Activated effector memory CD4-positive, alpha-beta T cell treated with Interleukin-2 at 50 U/mL for 16 hours (primary cell): ENCODE measurements around the gene NAA60.
"Not testable (repeated sequence)": the region's sequence is repeated elsewhere in the genome, so short reads cannot be mapped to it uniquely, and the experiment has no call there.

Source experiments
- DNase-seq: peaks from one replicate; pipeline ENCODE4 v3.0.0-alpha.2; 2020

Gene NAA60

DNA sequence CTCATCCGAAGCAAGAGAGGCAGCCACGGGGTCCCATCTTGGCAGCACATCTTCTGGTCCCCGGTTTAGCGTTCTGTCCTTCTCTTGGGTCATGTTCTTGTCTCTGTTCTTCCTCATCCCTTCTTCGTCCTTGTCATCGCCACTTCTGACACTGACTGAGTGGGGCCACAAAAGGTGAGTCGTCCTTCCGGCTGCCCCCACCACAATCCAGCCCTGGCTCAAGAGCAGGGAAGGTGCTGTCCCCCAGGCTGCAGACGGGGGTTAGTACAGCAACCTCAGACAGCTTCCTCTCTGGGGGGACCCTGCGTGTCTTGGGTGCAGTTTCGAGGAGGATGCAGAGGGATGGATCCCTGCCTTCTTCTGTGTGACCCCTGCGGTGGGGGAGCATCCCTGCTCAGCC is 21.8 kb downstream of the NAA60 start:
- DNase-seq: no peak

GRCh38 chr16:3465911-3466584 is 22.6 kb downstream of the NAA60 start:
- DNase-seq: no peak

GRCh38 chr16:3467182-3467581 is 23.7 kb downstream of the NAA60 start:
- DNase-seq: no peak

DNA sequence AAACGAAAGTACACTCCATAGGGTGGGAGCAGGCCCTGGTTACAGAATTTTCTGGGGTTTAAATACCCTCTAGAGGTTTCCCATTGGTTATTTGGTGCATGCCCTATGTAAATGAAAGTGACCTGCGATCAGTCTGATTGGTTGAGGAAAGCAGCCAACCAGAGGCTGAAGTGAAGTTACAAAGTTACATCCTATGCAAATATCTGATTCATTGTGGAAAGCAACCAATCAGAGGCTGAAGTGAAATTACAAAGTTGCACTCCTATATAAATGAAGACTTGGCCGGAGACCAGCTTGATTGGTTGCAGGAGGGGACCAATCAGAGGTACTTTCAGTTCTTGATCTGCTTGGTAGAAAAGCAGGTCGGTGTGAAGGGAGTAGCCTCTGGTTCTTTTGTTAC is 24.4 kb downstream of the NAA60 start:
- no peak for DNase-seq

- no peak for DNase-seq
Observed at GRCh38 chr16:3468501-3468900, 25.0 kb downstream of the NAA60 start.

DNA sequence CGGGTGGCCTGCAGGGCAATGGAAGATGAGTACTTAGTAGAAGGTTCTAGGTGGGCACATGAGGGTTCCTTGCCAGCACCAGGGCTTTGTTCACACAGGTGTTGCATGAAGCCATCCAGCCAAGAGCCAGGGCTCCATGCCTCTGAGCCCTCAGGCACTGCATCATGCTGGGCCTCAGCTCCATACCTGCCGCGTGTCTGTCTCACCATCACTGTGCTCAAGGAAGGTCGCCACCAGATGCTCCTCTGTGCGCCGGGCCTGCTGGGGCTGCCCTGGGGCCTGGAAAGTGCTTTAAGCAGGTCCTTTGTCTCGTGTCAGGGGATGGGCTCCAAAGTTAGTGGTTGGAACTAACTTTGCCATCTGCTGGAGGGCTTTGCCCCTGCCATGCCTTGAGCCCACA is 26.3 kb downstream of the NAA60 start:
- DNase-seq: no peak

DNA sequence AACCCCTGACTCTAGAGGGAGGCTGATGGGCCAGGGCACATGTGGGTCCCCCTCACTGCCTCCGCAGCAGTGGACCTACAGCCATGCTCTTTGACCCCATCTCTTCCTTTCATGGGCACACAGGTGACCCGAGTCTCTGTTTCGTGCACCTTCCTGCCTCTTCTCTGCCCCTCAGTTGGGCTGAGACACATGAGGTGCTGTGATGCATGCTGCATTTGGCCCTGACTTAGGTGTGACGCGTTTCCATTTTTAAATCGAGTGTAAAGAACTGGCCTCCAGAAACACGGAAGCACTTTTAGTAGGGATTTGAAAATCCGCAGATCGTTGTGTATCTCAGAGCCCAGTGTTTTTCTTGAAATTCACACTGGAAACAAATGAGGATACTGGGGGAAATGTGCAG is 27.2 kb downstream of the NAA60 start:
- no peak for DNase-seq

GRCh38 chr16:3471518-3472176 is 28.2 kb downstream of the NAA60 start:
- DNase-seq: no peak

- DNase-seq: no peak
Observed at GRCh38 chr16:3472878-3473595, 29.6 kb downstream of the NAA60 start.

GRCh38 chr16:3473596-3473943 is 30.1 kb downstream of the NAA60 start:
- not testable (repeated sequence) for DNase-seq

DNA sequence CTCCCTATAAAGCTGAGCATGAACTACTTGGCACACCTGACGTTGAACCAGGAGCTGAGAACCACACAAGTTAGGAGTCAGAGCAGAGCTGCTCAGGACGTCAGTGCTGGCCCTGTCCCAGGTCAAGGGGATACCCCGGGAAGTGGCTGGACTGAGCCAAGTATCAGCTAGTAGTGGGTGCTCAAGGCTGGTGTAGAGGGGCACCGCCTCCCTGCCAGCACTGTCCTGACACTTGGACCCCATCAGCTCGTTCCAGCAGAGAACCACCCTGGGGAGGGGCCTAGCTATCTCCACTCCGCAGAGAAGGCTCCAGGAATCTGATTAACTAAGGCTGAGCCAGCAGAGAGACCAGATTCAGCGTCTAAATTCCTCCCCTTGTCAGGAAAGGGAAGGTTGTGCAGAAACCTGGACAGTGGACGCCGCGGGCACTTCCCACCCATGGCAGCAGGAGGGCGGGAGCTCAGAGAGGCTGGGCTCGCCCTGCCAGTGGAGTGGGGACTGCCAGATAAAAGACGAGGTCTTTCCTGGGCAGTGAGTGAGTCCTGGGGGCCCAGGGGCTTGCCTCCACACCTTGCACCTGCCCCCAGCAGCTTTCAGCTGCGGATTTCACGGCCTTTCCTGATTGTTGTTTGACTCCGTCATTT is 30.8 kb downstream of the NAA60 start:
- no peak for DNase-seq

- not testable (repeated sequence) for DNase-seq
Observed at GRCh38 chr16:3474870-3475269, 31.4 kb downstream of the NAA60 start.

- no peak for DNase-seq
Observed at GRCh38 chr16:3475604-3476375, 32.3 kb downstream of the NAA60 start.

GRCh38 chr16:3476409-3476808 is 32.9 kb downstream of the NAA60 start:
- DNase-seq: no peak

DNA sequence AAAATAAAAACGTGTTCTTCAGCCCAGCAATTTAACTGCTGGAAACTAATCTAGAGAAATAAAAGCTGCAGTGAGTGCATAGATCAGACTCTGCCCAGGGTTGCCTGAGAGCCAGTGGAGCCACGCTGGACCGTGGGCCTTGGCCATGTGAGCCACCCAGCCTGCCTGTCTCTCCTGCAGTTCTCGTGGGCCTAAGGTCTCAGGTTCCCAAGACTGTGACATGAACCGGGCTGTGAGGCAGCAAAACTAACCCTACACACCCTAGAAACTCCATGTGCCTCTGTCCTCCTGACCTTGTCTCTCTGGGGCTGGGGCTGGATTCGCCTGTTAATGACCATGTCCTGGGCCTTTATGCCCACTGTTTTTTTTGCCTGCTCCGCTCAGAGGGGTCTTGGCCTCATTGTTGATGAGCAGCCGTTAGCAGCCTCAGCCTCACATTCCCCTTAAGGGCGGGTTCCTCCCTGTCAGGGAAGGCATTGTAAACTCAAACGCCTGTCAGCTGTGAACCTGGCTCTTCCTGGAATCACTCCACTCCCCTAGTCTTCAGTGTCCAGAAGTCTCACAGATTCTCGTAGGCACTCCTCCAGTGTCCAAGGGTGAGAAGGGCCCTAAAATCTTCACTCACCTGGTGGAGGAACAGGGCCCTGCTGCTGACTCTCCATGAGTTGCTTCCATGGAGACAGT is 34.9 kb downstream of the NAA60 start:
- no peak for DNase-seq

- no peak for DNase-seq
Observed at GRCh38 chr16:3479654-3480216, 36.3 kb downstream of the NAA60 start.

DNA sequence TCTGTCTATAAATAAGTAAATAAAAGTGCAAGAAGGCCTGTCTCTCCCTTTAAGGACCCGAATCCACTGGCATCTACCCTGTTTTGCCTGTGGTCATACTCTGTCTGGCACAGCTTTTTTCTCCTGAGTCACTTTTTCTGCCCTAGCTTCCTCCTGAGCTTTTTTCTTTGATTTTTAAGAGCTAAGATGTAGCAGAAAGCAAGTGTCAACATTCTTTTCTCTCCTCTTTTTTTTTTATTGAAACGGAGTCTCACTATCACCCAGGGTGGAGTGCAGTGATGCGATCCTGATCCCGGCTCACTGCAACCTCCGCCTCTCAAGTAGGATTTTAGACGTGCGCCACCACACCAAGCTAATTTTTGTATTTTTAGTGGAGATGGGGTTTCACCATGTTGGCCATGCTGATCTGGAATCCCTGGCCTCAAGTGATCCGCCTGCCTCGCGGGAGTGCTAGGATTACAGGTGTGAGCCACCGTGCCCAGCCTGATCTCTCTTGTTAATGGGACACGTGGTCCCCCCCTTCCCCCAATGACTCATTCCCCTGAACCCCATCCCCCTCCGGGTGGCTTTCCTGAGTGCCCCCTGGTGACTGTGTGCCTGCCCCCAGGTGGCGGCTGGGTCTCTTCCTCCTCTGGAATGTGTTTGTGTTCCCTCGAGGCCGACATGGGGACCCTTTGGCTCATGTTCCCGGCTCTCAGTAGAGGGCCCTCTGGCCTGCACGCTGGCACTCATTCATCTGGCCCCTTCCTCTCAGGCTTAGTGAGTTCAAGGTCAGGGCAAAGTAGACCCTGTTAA is 37.6 kb downstream of the NAA60 start:
- no peak for DNase-seq

- no peak for DNase-seq
Observed at GRCh38 chr16:3481696-3482658, 38.5 kb downstream of the NAA60 start.

DNA sequence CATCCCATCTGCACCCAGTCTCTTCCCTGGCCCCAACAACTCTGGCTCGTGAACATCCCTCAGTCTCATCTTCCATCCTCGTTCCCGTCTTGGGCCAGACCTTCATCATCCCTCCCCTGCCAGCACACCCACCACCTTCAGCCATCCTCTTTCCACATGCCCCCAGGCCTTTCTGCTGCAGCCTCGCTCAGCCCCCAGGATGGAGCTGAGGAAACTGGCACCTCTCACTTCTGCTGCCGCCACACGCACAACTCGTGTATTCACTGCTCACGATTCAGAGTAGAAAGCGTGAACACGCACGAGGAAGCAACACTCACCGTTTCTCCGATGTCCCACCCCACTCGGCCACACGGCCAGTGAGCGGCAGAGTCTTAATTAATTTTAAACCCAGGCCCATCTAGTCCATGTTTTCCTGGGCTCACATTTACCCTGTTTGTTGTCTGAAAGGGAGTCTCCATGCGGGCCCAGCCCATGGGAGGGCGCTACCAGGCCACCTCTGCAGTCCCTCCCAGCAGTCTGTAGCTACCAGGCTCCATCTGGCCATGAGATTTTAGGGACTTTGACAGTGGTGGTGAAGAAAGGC is 39.3 kb downstream of the NAA60 start:
- DNase-seq: no peak
